NCI-H2029 treated with DMSO at 0.1 percent for 48 hours (cell line): Measurements from ENCODE around the gene VMAC.
A peak's percentile ranks its signal among the peaks of the same experiment; 100 is the strongest.
"Not testable (repeated sequence)": the region's sequence is repeated elsewhere in the genome, so short reads cannot be mapped to it uniquely, and the experiment has no call there.

Source experiments
- DNase-seq: peaks from one replicate; lab custom pipeline; 2025; lab: John Stamatoyannopoulos, UW

The VMAC gene

GRCh38 chr19:5884065-5884811, 20.4 kb upstream of the VMAC start:
- not testable (repeated sequence) for DNase-seq

GRCh38 chr19:5889288-5889971, 15.2 kb upstream of the VMAC start:
- no peak for DNase-seq

- no peak for DNase-seq
Measured at GRCh38 chr19:5890099-5890498, 14.6 kb upstream of the VMAC start.

- DNase-seq, result no peak
Measured at GRCh38 chr19:5891572-5891937, 13.1 kb upstream of the VMAC start.

GRCh38 chr19:5891938-5892771, 12.5 kb upstream of the VMAC start:
- no peak for DNase-seq

- no peak for DNase-seq
Measured at GRCh38 chr19:5892772-5893275, 11.8 kb upstream of the VMAC start.

- no peak for DNase-seq
Measured at GRCh38 chr19:5893296-5893903, 11.3 kb upstream of the VMAC start.

GRCh38 chr19:5893907-5894703, 10.6 kb upstream of the VMAC start:
- DNase-seq, result no peak

- DNase-seq, result no peak
Measured at GRCh38 chr19:5894704-5895349, 9.8 kb upstream of the VMAC start.

- DNase-seq, result no peak
Measured at GRCh38 chr19:5895409-5895808, 9.3 kb upstream of the VMAC start.

GRCh38 chr19:5895890-5896289, 8.8 kb upstream of the VMAC start:
- no peak for DNase-seq

GRCh38 chr19:5896365-5897076, 8.2 kb upstream of the VMAC start:
- no peak for DNase-seq

- DNase-seq, result no peak
Measured at GRCh38 chr19:5897189-5897969, 7.3 kb upstream of the VMAC start.

GRCh38 chr19:5899728-5900526, 4.7 kb upstream of the VMAC start:
- no peak for DNase-seq

- DNase-seq, result no peak
Measured at GRCh38 chr19:5900976-5901375, 3.7 kb upstream of the VMAC start.

- no peak for DNase-seq
Measured at GRCh38 chr19:5903056-5903623, 1.5 kb upstream of the VMAC start.

GRCh38 chr19:5903624-5904351, 884 bp upstream of the VMAC start, which contains the start of gene NDUFA11:
Gene NDUFA11 (minus strand): TSS chr19:5903790. CDS start chr19:5903708, 82 bp downstream.
- DNase-seq, result peak; percentile 98
